Stimulated activated CD4-positive, alpha-beta T cell treated with anti-CD3 and anti-CD28 coated beads, Interleukin-1b, Interleukin-23, amount 100 ng/mL, for 48 hours (primary cell): Measurements from ENCODE around the gene FSTL4.

Experiments
- DNase-seq: peaks from one replicate; pipeline ENCODE4 v3.0.0-alpha.2; 2020

The FSTL4 gene

DNA sequence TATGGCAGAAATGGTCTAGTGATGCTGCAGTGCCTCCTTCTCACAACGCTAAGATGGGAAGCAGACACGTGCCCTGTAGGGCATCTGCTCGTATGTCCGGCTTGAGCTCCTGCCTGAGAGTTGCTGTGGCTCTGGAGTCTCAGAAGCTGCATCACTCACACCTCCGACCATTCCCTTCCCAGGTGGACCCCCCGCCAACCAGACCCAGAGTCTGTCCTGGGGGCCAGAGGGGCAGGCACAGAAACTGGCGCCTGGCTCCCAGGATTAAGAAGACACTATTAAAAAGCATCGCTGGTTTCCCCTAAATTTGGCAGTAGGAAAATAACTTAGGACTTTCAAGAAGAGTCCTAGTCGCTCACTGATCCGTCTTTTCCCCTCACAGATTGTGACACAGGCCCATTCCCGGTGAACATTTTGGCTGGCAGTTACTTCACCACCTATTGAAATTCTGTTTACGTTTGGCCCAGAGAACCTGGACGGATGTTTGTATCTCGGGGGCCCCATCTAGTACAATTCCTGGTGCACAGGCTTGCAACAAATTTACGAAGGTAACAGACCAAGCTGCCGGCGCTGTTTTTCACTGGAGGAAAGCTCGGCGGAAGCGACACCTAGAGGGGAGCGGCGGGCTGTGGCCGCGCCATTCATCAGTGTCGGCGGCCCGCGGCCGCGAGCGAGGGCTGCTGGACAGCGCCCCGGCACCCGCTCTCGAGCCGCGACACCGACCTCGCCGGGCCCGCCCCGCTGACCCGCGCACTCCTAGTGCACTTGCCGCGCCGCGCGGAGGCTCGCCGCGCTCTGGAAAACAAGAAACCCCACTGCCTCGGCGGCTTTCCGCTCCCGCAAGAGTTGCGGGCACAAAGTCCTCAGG is 1.6 kb downstream of the FSTL4 start:
- DNase-seq = peak; percentile 22

DNA sequence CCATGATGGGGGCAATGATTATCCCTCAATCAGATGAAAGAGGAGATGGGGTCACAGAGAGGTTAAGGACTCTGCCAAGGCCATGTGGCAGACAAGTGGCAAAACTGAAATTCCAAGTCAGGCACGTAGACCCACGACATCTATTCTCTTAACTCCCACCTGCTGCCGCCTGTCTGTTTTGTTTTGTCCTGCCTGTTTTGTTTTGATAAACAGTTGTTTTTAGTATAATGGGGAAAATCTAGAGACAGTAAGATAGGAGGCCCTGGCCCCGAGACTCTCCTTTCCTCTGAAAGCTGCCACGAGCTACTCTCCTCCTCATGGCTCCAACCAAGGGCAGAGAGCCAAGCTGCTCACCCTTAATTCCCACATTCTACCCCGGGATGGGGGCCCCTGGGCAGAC is 4.9 kb downstream of the FSTL4 start:
- no peak for DNase-seq

DNA sequence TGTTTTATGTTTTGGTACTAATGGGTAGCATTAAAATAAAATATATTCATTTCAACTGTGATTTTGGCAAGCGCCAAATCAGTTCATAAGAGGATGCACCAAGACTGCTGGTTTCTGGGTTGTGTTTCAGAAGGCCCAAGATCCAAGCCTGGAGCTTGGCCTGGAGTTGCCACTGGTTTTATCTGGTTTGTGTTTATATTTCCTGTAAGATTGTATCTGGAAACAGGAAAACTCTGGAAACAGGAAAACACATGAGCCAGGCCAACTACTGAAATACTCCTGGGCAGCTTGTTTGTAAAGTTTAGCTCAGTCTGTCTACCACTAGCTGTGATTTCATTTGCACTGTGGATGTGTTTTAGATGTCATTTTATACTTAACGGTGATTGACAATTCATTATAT is 5.5 kb downstream of the FSTL4 start:
- DNase-seq = no peak

DNA sequence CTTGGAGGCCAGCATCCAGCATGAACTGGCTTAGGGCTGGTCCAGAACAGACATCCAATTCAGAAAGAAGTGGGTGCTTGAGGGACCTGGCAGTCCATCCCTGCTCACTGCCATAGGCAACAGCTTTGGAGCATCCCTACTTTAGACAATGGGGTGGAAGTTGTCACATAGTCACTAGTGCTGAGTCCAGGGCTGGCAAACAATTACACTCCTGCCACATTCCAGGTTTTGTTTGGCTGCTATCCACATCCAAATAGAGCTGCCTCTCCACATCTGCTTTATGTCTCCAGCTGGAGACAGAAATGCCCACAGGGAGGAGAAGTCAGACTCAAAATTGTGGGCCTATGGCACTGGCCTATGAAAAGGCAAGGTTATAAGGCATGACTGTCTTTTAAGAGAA is 7.0 kb downstream of the FSTL4 start:
- no peak for DNase-seq

DNA sequence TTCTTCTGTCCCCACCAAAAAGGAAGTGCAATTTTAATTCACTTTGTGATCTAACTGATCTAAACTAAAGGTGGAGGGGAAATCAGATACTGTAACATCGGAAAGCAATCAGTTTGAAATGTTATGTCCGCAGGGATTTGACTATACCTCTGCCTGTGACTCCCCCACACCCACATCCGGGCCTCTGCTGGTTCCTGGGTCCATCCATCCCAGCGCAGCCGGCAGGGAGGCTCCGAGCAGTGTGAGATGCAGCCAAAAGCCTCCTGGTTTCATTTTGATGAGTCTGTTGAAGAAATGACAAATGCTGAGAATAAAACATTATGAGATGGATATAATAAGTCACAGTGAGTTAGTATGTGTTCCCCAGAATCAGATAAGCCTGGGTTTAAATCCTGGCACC is 8.6 kb downstream of the FSTL4 start:
- no peak for DNase-seq

DNA sequence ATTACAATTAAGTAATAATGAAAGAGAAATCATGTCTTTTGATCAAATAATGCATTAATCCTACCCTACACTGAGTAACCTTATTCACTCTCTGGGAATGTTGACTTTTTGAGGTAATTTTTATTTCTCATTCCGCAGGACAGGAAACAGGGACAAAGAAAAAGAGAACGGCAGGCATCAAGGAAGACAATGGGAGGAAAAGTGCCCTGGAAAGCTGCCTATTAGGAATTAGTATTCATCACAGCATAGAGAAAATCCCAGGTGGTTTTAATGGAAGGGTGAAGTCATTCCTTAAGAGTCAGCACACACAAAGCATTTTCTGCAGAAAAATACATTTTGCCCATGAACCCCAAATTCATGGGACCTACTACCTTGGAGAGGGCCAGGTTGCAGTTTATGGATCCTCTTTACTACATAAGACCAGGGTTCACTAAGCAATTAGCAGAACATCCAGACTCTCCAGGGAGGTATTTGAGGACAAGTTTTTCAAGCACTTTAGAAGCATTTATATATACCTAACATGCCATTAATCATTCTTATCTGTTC is 9.4 kb downstream of the FSTL4 start:
- no peak for DNase-seq

DNA sequence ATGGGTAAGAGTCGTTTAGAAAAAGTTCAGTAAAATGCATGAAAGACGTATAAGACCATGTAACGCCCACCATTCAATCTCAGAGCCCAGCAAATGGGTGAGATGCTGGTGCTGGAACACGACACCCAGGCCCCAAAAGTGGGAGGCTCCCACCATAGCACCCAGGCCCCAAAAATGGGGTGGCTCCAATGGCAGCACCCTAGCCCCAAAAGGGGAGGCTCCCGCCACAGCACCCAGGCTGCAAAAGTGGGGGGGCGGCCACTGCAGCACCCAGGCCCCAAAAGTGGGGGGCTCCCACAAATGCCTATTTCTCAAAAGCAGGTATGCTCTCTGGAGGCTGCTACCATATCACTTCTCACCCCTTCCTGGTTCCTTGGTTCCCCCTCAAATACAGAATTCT is 12.7 kb downstream of the FSTL4 start:
- DNase-seq = no peak

DNA sequence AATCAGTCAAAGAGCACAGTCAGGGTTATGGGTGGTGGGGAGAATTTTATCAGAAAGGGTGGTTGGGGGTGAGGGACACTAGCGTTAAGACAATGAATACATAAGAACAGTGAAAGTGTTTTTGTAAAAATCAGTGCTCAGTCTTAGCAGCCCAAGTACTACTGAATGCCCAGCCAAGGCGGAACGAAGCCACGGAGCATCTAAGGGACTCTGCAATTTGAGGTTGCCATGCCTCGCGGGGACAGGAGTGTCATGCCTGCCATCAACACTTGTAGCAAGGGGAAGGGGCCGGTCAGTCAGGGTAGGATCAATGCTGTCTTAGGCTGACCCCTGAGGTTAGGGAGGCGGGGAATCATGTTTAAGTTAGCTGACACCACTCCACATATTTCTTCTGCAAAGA is 13.3 kb downstream of the FSTL4 start:
- DNase-seq = no peak

DNA sequence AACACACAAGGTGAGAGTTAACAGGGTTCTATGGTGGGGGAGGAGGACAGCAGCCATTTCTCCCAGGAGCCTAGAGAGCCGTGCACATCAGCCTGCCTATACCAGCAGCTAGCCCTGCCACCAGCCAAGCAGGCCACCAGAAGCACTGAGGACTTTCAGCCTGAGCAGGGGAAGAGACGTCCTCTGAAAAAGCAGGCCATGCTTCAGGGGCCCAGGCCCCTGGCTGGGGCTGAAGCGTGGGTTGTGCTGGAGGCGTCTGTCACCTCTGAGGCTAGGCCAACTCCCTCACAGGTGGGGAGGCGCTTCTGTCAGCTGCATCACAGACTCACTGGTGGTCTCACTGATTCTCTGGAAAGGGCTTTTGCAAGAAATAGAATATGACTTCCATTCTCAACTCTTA is 16.3 kb downstream of the FSTL4 start:
- DNase-seq = no peak

DNA sequence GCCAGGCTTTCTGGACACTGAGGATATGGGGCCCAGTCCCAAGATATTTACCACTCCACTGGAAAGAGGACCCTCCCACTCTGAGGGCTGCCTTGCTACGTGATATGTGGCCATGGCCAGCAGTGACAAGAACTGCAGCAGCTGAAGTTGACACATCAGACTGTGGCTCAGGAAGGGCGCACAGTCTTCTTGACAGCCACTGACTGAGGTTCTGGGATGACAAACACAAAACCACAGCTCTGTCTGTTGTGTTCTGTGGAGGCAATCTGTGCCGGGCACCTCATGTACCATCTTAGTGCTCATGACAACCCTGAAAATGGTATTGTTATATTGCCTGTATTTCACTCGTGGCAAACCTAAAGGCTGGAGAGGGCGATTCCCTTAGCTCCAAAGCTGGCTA is 16.9 kb downstream of the FSTL4 start:
- no peak for DNase-seq

DNA sequence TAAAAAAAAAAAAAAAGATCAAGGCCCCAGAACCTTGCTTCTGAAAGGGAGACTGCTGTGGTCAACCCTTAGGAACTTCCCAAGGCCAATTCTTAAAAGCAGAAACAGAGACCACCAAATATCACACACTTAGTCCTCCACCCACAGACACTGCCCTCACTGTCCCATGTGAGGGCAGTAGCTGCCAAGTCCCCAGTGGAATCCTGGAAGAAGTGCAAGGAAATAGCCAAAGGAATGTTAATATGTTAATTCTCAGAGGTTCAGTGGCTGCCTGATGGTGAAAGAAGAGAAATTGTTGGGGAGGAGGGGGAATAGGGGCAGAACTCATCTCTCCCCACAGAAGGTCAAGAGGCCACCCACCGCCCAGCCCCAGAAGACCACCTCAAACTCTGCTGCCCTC is 23.1 kb downstream of the FSTL4 start:
- no peak for DNase-seq

DNA sequence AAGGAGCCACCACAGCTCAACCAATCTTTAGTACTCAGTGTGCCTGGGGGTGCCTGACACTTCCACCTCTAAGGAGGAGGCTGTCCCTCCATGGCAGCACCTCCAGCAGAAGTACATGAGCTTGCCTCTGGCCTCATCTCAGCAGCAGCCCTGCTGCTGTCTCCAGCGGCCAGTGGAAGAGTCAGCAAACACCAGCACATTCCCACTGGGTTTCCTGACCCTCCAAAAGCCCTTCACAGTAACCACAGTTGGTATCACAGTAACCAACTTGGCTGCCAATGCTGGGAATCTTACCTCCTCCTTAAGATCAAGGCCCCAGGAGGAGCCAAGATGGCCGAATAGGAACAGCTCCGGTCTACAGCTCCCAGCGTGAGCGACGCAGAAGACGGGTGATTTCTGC is 29.4 kb downstream of the FSTL4 start:
- no peak for DNase-seq

DNA sequence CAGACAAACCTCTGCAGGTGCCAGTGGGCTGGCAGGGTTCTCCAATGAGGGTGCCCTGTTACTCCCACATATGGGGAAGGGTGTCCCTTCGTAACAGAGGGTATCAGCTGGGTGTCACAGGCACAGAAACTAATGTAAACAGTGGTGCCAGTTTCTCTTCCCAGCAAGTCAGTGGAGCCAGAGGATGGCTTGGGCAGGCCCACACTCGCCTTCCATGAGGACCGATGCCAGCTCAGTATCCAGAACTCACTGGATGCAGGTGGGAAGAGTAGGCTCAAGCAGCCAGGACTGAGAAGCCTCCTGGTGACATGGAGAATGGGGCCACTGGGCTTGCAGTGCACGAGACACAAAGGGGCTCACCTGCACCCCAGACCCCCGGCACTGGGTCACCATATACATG is 30.4 kb downstream of the FSTL4 start:
- no peak for DNase-seq

DNA sequence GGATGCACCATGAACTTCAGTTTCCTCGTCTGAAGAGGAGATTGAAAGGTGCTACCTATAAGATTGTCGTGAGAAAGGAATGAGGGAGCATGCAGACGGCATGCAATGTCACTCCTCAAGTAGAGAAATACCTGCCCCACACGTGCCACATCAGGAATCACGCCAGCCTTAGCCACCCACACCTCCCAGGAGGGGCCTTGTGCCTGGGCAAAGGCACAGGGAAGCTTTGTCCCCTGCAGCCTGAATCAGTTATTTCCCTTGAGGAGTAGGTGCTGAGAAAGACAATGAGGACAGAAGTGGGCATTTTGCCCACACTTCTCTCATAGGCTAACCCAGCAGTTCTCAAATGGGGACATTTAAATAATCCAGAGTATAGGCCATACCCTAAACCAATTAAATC is 31.0 kb downstream of the FSTL4 start:
- no peak for DNase-seq

DNA sequence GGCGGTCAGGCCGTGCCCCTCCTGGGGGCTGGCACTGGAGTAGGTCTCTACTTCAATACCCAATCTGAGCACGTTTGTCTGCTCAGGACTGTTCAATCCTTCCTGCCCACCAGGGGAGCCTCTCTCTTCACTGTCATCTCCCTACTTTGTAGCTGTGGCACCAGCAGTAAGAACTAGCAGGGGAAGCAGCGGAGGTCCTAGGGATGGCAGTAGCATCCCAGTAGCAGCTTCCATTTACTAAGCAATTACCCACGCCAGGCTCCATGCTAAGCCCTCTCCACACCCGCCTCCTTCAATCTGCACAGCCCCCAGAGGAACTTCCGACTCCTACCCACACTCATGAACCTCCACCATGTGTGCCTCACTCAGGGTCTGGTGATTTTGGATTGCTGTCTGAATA is 31.7 kb downstream of the FSTL4 start:
- no peak for DNase-seq

DNA sequence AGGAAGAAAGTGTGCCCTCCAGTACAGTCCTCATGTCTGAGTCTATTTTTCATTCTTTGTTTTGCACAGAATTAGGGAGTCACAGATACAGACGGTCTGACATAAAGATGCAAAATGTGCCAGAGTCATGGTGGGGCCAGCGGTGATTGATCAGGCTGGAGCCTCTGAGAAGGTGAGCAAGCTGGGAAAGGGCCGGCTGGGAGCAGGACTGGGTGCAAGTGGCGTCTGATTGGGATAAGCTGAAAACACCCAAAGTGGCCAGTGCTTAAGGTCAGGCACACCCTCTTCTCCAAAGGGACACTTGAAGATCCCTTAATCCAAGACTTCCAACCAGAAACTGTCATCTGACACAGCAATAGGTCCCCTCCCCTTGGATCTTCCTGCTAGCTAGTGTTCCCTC is 32.6 kb downstream of the FSTL4 start:
- no peak for DNase-seq

DNA sequence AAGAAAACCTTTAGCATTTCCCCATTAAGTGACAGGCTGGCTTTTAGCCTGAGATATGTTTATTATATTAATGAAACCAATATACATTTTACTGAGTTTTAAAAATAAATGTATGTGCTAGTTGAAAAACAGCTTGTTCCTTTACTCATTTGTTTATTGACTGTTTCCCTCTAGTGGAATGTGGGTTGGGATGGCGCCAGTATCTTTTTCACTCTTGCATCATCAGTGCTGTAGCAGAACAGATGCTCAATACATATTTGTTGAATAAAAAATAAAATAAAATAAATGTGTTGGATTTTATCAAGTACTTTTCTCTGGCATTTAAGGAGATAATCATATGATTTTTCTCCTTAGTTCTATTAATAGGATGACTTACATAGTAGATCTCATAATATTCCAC is 43.0 kb downstream of the FSTL4 start:
- DNase-seq = no peak

DNA sequence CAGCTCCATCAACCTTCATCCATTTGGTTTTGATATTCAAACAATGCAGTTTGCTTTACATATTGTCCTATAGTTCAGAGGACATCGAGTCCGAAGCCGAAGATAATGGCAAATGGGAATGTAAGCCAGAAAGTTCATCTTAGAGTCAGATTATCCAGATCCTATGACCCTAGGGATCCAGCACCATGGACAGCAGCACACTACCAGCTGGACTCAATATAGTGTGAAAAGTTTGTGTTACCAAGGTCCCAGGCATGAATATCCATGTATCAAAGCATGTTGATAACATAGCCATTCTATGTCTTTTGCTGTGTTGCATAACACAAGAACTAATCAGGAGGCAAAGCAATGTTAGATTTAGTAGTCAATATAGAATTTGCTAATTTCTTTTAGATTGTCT is 46.3 kb downstream of the FSTL4 start:
- no peak for DNase-seq

DNA sequence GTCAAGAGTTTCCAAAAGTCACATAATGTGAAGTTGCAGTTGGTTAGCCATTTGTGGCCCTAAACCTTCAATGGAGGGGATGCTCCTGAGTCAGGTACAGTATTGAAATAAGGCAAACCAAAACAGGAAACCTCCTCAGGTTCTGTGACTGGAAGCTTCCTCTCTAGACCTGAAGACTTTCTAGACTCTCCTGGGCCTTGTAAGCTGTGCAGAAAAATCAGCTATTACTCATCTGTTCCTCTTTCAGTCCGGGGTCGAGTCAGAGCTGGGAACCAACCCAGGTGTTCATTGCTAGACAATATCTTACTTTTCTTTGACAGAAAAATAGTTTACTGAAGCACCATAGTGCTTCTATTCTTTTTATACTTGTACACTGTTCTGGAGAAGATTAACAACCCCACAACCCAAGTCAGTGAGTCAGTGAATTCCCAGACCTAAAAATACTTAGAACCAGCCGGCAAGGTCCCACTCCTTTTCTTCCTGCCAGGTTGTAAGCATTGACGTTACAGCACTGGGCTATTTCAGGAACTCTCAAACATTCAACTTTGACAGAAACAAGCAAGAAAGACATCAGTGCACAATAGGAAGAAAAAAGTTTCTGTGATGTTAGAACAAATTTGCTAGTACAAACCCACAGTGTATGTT is 47.3 kb downstream of the FSTL4 start:
- DNase-seq = peak; percentile 3

DNA sequence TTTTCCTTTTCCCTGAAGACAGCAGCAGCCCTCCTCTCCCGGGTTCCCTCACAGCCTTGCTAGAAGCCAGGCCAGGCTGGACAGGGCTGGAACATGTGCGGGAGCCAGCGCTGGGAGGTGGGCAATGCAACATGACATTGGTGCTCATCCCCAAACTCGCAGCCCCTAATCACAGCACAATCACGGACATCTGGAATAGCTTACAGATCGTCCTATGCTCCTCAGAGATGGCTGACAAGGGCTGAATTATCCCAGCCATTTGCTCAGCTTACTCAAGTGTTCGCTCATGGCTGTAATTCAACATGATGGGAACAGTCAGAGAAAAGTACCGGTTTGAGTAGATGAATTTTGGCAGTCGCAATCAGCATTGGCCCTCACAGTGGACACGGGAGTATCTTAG is 49.8 kb downstream of the FSTL4 start:
- DNase-seq = no peak

DNA sequence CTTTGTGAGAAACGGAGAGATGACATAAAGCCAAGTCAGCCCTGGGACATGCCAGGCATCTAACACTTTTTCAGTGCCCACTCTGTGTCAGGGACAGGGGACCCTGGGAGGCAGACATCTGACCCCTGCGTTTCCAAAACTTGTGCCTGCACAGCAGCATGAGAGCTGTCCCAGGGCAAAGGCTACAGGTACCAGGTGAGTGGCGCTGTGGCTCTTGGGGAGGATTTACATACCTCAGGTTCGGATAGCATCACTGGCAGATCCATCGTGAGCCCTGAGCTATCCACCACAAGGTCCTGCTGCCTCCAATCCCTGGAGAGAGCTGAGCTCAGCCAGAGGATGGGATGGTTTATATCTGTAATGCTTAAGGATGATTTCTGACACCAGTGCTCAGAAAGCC is 52.4 kb downstream of the FSTL4 start:
- no peak for DNase-seq

DNA sequence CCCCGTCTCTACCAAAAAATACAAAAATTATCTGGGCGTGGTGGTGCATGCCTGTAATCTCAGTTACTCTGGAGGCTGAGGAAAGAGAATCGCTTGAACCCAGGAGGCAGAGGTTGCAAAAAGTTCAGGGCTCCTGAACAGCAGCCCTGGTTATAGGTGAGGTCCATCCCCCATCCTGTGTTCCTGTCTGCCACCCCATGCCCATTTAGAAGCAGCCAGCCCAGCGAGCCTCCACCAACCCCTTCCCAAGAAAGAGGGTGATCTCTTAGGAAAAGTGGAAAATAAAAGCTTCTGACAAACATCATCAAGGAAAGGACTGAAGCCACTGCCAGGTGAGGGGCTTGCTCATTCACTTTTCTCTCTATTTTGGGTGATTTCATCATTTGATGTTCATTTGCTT is 55.8 kb downstream of the FSTL4 start:
- DNase-seq = no peak

DNA sequence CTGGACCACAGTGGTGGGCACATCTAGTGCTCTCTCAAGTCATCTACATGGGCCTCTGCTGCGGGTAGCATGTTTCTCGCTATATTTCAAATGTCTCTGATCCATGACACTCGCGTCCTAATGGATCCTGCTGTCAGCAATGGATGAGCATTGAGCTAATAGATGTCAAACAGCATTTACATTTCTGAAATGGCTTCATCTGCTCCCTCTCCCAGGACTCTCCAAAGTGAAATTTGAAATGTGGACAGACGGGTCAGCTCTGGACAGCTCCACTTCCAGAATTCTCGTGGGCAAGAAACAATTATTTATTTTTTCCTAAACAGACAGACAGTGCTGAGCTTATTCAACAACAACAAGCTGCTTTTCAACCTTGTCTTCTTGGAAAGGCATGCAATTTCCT is 58.1 kb downstream of the FSTL4 start:
- DNase-seq = no peak

DNA sequence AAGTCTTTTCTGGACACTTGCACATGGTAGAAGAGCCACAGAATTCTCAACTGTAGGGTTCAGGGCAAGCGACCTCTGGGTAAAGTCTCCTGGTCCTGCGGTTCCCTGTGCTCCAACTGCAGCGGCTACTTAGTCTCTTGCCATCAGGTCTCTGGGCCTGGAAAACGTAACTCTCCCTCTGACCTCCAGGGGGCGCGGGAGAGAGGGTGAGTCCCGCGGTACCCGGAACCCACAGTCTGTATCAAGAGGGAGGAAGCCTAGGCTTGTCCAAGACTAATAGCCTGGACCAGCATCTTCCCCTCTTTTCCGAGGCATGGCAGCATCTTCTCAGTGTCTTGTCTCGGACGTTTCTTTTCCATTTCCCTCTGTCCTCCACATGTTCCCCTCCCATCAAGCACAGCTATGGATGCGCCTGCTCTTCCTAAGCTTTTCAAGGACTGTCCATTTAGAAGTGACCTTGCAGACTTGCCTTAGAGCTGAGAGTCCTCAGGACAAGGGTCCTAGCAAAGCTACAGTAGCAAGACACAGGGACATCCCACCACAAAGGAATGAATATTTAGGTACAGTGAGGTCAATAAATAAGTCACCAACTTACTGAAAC is 59.3 kb downstream of the FSTL4 start:
- DNase-seq = peak; percentile 60
